Measurements from ENCODE around the gene EBF4.
"Not testable (repeated sequence)": the region's sequence is repeated elsewhere in the genome, so short reads cannot be mapped to it uniquely, and the experiment has no call there.

Gene EBF4

GRCh38 chr20:2763186-2763585, 70.6 kb downstream of the EBF4 start:
- DNase-seq (ENCODE audit: extremely low spot score), result no peak
- CTCF ChIA-PET, result no interaction called here
- no peak for TF ChIP-seq FOXK2 (IDR thresholded peaks at IDR 0.05)
- TF ChIP-seq BHLHE40 (IDR thresholded peaks at IDR 0.05; ENCODE audit: borderline replicate concordance), result no peak
- TF ChIP-seq TARDBP (IDR thresholded peaks at IDR 0.05), result no peak
- no peak for TF ChIP-seq FOXA1 (IDR thresholded peaks at IDR 0.05)
- no peak for TF ChIP-seq ARNT (IDR thresholded peaks at IDR 0.05)
- TF ChIP-seq L3MBTL2 (conservative IDR thresholded peaks at IDR 0.05), result no peak
- TF ChIP-seq FOXM1 (IDR thresholded peaks at IDR 0.05; ENCODE audit: borderline replicate concordance), result no peak
- TF ChIP-seq LEF1 (IDR thresholded peaks at IDR 0.05; ENCODE audit: borderline replicate concordance), result no peak
- no peak for TF ChIP-seq ELF4 (IDR thresholded peaks at IDR 0.05)
- no peak for TF ChIP-seq ZNF384 (IDR thresholded peaks at IDR 0.05)
- no peak for TF ChIP-seq PKNOX1 (IDR thresholded peaks at IDR 0.05)
- no peak for TF ChIP-seq SP1 (IDR thresholded peaks at IDR 0.05)
- TF ChIP-seq SUZ12 (IDR thresholded peaks at IDR 0.05), result no peak
- no peak for TF ChIP-seq NFRKB (IDR thresholded peaks at IDR 0.05)
- no peak for TF ChIP-seq HDGF (IDR thresholded peaks at IDR 0.05; ENCODE audit: borderline replicate concordance)
- POLR2A ChIA-PET, result interaction anchor here (1.5 kb wide), 1 partner anchor 78 kb away, joined by 3 read pairs; the partner anchor contains the start of gene VPS16

GRCh38 chr20:2767768-2768631, 75.4 kb downstream of the EBF4 start:
- POLR2A ChIA-PET, result no interaction called here
- CTCF ChIA-PET, result interaction anchor here (0.6 to 1.0 kb wide), 2 partner anchors 13 to 84 kb away, joined by 3 read pairs; no protein-coding TSS in a partner anchor
- DNase-seq (ENCODE audit: extremely low spot score), result peak; percentile 3
- no peak for TF ChIP-seq HDGF (IDR thresholded peaks at IDR 0.05; ENCODE audit: borderline replicate concordance)
- no peak for TF ChIP-seq LEF1 (IDR thresholded peaks at IDR 0.05; ENCODE audit: borderline replicate concordance)

GRCh38 chr20:2768632-2769015, 76.0 kb downstream of the EBF4 start:
- ChIA-PET POLR2A (no interaction called here), CTCF (no interaction called here)
- no peak for DNase-seq (ENCODE audit: extremely low spot score)
- TF ChIP-seq FOXM1 (IDR thresholded peaks at IDR 0.05; ENCODE audit: borderline replicate concordance) (no peak), CTBP1 (IDR thresholded peaks at IDR 0.05; ENCODE audit: borderline replicate concordance) (no peak), L3MBTL2 (conservative IDR thresholded peaks at IDR 0.05) (no peak), BHLHE40 (IDR thresholded peaks at IDR 0.05; ENCODE audit: borderline replicate concordance) (no peak), ZNF384 (IDR thresholded peaks at IDR 0.05) (no peak), TARDBP (IDR thresholded peaks at IDR 0.05) (no peak), LEF1 (IDR thresholded peaks at IDR 0.05; ENCODE audit: borderline replicate concordance) (no peak), ARNT (IDR thresholded peaks at IDR 0.05) (no peak)

- DNase-seq (ENCODE audit: extremely low spot score); CTCF ChIA-PET; POLR2A ChIA-PET: not testable (repeated sequence)
Observed at GRCh38 chr20:2770091-2770490, 77.5 kb downstream of the EBF4 start.

- no peak for DNase-seq (ENCODE audit: extremely low spot score)
- CTCF ChIA-PET, result interaction anchor here (1.2 kb wide), 1 partner anchor 23 kb away, joined by 3 read pairs; no protein-coding TSS in a partner anchor
Observed at GRCh38 chr20:2771631-2772080, 79.1 kb downstream of the EBF4 start.

GRCh38 chr20:2773812-2774211, 81.2 kb downstream of the EBF4 start:
- TF ChIP-seq HDGF (IDR thresholded peaks at IDR 0.05; ENCODE audit: borderline replicate concordance) (no peak), PKNOX1 (IDR thresholded peaks at IDR 0.05) (no peak), NFRKB (IDR thresholded peaks at IDR 0.05) (no peak), SP1 (IDR thresholded peaks at IDR 0.05) (no peak), L3MBTL2 (conservative IDR thresholded peaks at IDR 0.05) (no peak), BHLHE40 (IDR thresholded peaks at IDR 0.05; ENCODE audit: borderline replicate concordance) (no peak), FOXA1 (IDR thresholded peaks at IDR 0.05) (no peak), ARNT (IDR thresholded peaks at IDR 0.05) (no peak), ELF4 (IDR thresholded peaks at IDR 0.05) (no peak), SUZ12 (IDR thresholded peaks at IDR 0.05) (no peak), FOXM1 (IDR thresholded peaks at IDR 0.05; ENCODE audit: borderline replicate concordance) (no peak), TARDBP (IDR thresholded peaks at IDR 0.05) (no peak), LEF1 (IDR thresholded peaks at IDR 0.05; ENCODE audit: borderline replicate concordance) (no peak), CTBP1 (IDR thresholded peaks at IDR 0.05; ENCODE audit: borderline replicate concordance) (no peak), FOXK2 (IDR thresholded peaks at IDR 0.05) (no peak), ZNF384 (IDR thresholded peaks at IDR 0.05) (no peak)
- POLR2A ChIA-PET, result interaction anchor here (0.8 kb wide), 1 partner anchor 65 kb away, joined by 3 read pairs; no protein-coding TSS in a partner anchor
- CTCF ChIA-PET, result no interaction called here
- DNase-seq (ENCODE audit: extremely low spot score), result no peak

More at GRCh38 chr20:2771631-2772080, 79.1 kb downstream of the EBF4 start:
- POLR2A ChIA-PET, result no interaction called here
- TF ChIP-seq FOXA1 (IDR thresholded peaks at IDR 0.05) (no peak), PKNOX1 (IDR thresholded peaks at IDR 0.05) (0 out of 2 replicates have a peak, but pooled peaks have one; percentile 32)

Measured in HEK293T (cell line).